Heart left ventricle (tissue), 16 donors: Measurements from ENCODE around the gene PROCA1. TPM values are rescaled to one million over a fixed set of nuclear protein-coding genes. Genes with fewer than 3 reads are reported as not detected.

Source experiments
- ATAC-seq, 4 donors: fragments of 200-7000 bp; cut with Tn5 transposase; one replicate each; pipeline ENCODE4 v1.9.1; 2020 to 2022; ENCODE audit warnings: moderate library complexity in 4 of 4, mild to moderate bottlenecking in 3 of 4, moderate number of reproducible peaks in 1 of 4
- DNase-seq, 5 donors: peaks; one replicate each; pipeline ENCODE4 v3.0.0-alpha.2; 2020
- H3K27ac ChIP-seq, 12 donors: fragments of 200-600 bp; sonication (generic) in 4 of 12; one replicate each; pipeline versions ENCODE4 v1.5.0 to v1.8.0; 2016 to 2022; ENCODE audit warnings: mild to moderate bottlenecking in 2 of 12
- H3K27me3 ChIP-seq, 9 donors: fragments of 200-600 bp; sonication (generic) in 2 of 9; one replicate each; pipeline versions ENCODE4 v1.5.1 to v1.8.0; 2016 to 2022; ENCODE audit warnings: mild to moderate bottlenecking in 3 of 9
- H3K36me3 ChIP-seq, 9 donors: fragments of 200-600 bp; sonication (generic) in 2 of 9; one replicate each; pipeline versions ENCODE4 v1.5.0 to v1.8.0; 2018 to 2022; ENCODE audit warnings: mild to moderate bottlenecking in 2 of 9
- H3K4me1 ChIP-seq, 12 donors: fragments of 200-600 bp; sonication (generic) in 4 of 12; one replicate each; pipeline versions ENCODE4 v1.5.0 to v1.8.0; 2016 to 2022; ENCODE audit warnings: mild to moderate bottlenecking in 3 of 12
- H3K4me3 ChIP-seq, 12 donors: fragments of 200-600 bp; sonication (generic) in 4 of 12; one replicate each; pipeline versions ENCODE4 v1.5.0 to v1.8.0; 2017 to 2022; ENCODE audit warnings: mild to moderate bottlenecking in 9 of 12, moderate library complexity in 4 of 12
- H3K9me3 ChIP-seq, 12 donors: fragments of 200-600 bp; sonication (generic) in 4 of 12; one replicate each; pipeline versions ENCODE4 v1.5.0 to v1.8.0; 2016 to 2022; ENCODE audit warnings: mild to moderate bottlenecking in 1 of 12
- CTCF ChIP-seq, 12 donors: fragments of 200-600 bp; sonication (generic) in 4 of 12; IDR thresholded peaks; one replicate each; pipeline versions ENCODE4 v1.5.0 to v1.8.0; 2018 to 2022; ENCODE audit warnings: antibody characterized with exemption in 12 of 12, mild to moderate bottlenecking in 5 of 12
- POLR2A ChIP-seq, 2 donors: fragments of 450-650 bp; IDR thresholded peaks; one replicate each; pipeline ENCODE4 v1.6.1; 2017; ENCODE audit warnings: antibody characterized with exemption in 2 of 2, mild to moderate bottlenecking in 2 of 2, moderate library complexity in 2 of 2
- WGBS, 4 donors: extraction: QIAGEN DNeasy Blood & Tissue Kit in 2 of 4; methylation state at CpG; one replicate each; pipeline versions ENCODE4 v1.1.5 to v1.1.7; 2013 to 2018; 5-methylcytosine and 5-hydroxymethylcytosine counted together
- intact Hi-C, 10 donors: fragments of 100-400 bp; cut with DNase I; formaldehyde crosslinking; loops; one replicate each; pipeline versions ENCODE4 v1.11.1 to v1.14.2; 2022
- polyA plus RNA-seq, 2 donors: library from polyadenylated mRNA; stranded (reverse); fragments of 200-250 nt; gene quantifications; one replicate each; pipeline ENCODE4 v1.2.3, GENCODE V29; 2013
- total RNA-seq, 9 donors: library from RNA; depleted of rRNA in 2 of 9; stranded (reverse); fragments of >200 nt in 2 of 9; fragmentation: NEBNext Ultra II Directional in 3 of 9; extraction: Animal tissue kit (Norgen Biotek cat#: 25700) in 3 of 9; gene quantifications; one replicate each; pipeline versions ENCODE4 v1.1.0 to v1.2.4, GENCODE V29; 2016 to 2023
- donor health status: ischemic (EF 13 %, LVEDD 7.1; RV severe dilation, severe dysfunction).
- donor health status: healthy with polysubstance abuse.
- donor health status: DM: no; HTN: yes; CAD: no.
- donor health status: DM: no; HTN: no; CAD: no.
- donor health status: ischemic (EF 25% LVEDD 6.9; RV normal size, moderate dysfunction).
- donor health status: ischemic (EF 25% LVEDD 5.7; RV mildly dilated, moderate dysfunction).
- donor health status: healthy.
- donor health status: DM: yes; HTN: yes; CAD: no.
- donor health status: ischemic (EF 35%, LVEDD 5.7; RV mildly dilated, moderate dysfunction).
- donor health status: nonischemic (EF 11% LVEDD 7.7; RV severe dilation, severe dysfunction).
- donor health status: DM: yes; HTN: yes; CAD: no.
- donor health status: PGD.
- donor health status: ischemic (EF 29% LVEDD 5.4; RV normal size, mild dysfunction).
- donor health status: nonischemic (EF 23%, LVEDD 6.1; RV moderate dilation, normal function).

Gene PROCA1
- total and polyA plus RNA-seq, 11 donors: 0.64 to 2.6 (median 1.0) TPM

DNA sequence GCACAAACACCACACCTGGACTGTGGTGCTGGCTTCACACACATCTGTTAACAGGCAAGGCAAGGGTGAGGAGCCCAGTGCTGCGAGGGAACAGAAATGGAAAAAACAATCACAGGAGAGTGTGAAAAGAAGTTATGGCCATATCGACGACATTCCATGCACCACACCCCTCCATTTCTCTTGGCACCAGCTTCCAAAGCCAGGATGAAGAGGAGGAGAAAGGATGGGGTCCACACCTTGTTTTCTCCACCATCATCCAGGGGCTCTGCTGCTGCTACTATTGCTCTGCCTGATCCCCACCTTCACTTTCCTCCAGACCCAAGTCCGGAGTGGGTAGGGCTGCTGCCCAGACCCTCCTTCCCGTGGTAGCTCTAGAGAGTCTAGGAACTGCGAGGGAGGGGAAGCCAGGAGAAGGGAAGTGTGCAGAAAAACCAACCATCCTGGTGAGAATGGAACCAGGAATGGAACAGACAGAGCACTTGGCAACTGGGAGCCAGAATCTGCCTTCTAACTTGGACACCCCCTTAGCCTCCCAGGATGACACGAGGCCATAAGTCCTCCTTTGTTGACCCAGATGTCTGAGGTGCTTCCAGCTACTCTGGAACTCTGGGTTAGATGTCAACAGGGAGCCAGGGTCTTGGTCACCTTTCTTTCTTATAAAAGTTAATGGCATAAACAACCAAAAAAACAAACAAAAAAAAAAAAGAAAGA, 1.2 kb upstream of the PROCA1 start:
- intact Hi-C loops: loop anchor here in 3 of 10 donors (5.0 to 10.0 kb wide), 3 partner anchors 48 to 66 kb away; partner anchors contain the start of genes SDF2 (in 2 of the 3), SUPT6H (in 2 of the 3) and BLTP2 (in 1 of the 3)
- H3K4me3 ChIP-seq: no peak overlapping the region
- H3K4me1 ChIP-seq: peaks cover 0 to 46% (median 21%) of the 10 kb centered on the region in 12 donors
- no peaks in the 10 kb centered on the region for H3K9me3 ChIP-seq
- H3K27ac ChIP-seq: peak overlapping the region in 8 of 12 donors; percentile 77 to 95 (median 93)
- TF ChIP-seq CTCF (IDR thresholded peaks at IDR 0.05): no peak
- no peak for TF ChIP-seq POLR2A (IDR thresholded peaks at IDR 0.05)
- DNase-seq: peak in 2 of 5 donors; percentile 10 to 16
- WGBS, 4 donors: 73 to 85% (median 81%) methylated on average over 7 of the region's 7 CpGs
- peaks cover 0 to 15% (median 0%) of the 10 kb centered on the region in 9 donors for H3K27me3 ChIP-seq
- H3K36me3 ChIP-seq: peaks cover 0 to 20% (median 11%) of the 10 kb centered on the region in 9 donors
- ATAC-seq: no peak

DNA sequence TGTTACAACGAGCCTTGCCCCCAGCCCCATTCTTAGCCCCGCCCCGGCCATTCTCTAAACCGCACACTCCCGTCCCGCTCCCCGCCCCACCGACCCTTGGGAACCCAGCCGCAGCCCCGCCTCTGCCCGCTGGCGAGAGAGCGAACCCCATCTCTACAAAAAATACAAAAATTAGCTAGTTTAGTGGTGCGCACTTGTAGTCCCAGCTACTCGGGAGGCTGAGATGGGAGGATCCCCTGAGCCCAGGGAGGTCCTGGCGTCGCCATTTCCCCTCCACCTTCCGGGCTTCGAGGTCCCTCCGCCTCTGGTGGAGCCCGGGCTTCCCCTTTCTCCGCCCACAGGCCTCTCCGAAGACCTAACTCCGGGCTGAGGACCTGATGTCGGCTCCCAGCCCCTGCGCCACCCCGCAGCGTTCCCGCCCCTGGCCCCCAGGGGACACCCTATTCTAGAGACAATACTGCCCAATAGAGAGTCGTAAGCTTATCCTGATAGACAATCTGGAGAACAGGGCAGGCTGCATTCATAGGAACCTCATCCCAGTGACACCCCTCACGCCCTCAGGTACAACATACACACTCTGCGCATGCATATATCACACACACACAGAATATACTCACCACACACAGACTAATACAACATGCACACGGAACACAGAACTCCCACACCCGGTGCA, 480 bp upstream of the PROCA1 start:
- H3K27ac ChIP-seq: peak overlapping the region in 11 of 12 donors; percentile 77 to 97 (median 94)
- TF ChIP-seq POLR2A (IDR thresholded peaks at IDR 0.05): no peak
- TF ChIP-seq CTCF (IDR thresholded peaks at IDR 0.05): peak in 1 of 12 donors; percentile 17
- H3K9me3 ChIP-seq: no peaks in the 10 kb centered on the region
- peaks cover 0 to 8% (median 0%) of the 10 kb centered on the region in 9 donors for H3K27me3 ChIP-seq
- H3K4me1 ChIP-seq: peaks cover 0 to 39% (median 21%) of the 10 kb centered on the region in 12 donors
- peaks cover 0 to 20% (median 11%) of the 10 kb centered on the region in 9 donors for H3K36me3 ChIP-seq
- 30 to 57% (median 35%) methylated on average over 33 to 34 of the region's 34 CpGs for WGBS, 4 donors
- DNase-seq: peak; percentile 59 to 83 (median 71)
- intact Hi-C loops: loop anchor here in 3 of 10 donors (5.0 to 10.0 kb wide), 3 partner anchors 47 to 65 kb away; partner anchors contain the start of genes SDF2 (in 2 of the 3), SUPT6H (in 2 of the 3) and BLTP2 (in 1 of the 3)
- peak in 3 of 4 donors; percentile 3 to 46 (median 14) for ATAC-seq
- peak overlapping the region; percentile 22 to 93 (median 72) for H3K4me3 ChIP-seq

- Histone ChIP-seq H3K4me3 (peak overlapping the region; percentile 22 to 93 (median 72)), H3K36me3 (peaks cover 0 to 20% (median 11%) of the 10 kb centered on the region in 9 donors), H3K27ac (peak overlapping the region; percentile 54 to 97 (median 93)), H3K9me3 (no peaks in the 10 kb centered on the region), H3K4me1 (peaks cover 0 to 29% (median 14%) of the 10 kb centered on the region in 12 donors), H3K27me3 (no peaks in the 10 kb centered on the region)
- DNase-seq (peak; percentile 90 to 95 (median 91)), ATAC-seq (peak; percentile 85 to 96 (median 94))
- WGBS, 4 donors: 1% methylated on average over 58 to 74 of the region's 74 CpGs
- intact Hi-C loops: loop anchor here in 4 of 10 donors (2.0 to 10.0 kb wide), 4 partner anchors 46 to 66 kb away; partner anchors contain the start of genes BLTP2 (in 2 of the 4), SDF2 (in 2 of the 4) and SUPT6H (in 2 of the 4)
- TF ChIP-seq CTCF (IDR thresholded peaks at IDR 0.05) (no peak), POLR2A (IDR thresholded peaks at IDR 0.05) (peak in 1 of 2 donors; percentile 92)
These were observed 596 bp downstream of the PROCA1 start for GRCh38 chr17:28710861-28711722.
